Endothelial cell of umbilical vein (primary cell): Measurements from ENCODE around the gene MYL11. TPM values are rescaled to one million over a fixed set of nuclear protein-coding genes. Genes with fewer than 3 reads are reported as not detected.

ENCODE experiments used
- BruUV-seq: library from RNA; stranded (reverse); fragments of 400-500 nt; replicated peaks from 2 replicates; lab custom pipeline; 2021; lab: Mats Ljungman, UMichigan
- CTCF ChIA-PET: fragments of 300-600, 350-600 bp; sonication (Branson Sonifier 250); formaldehyde crosslinking; loops from one replicate; lab custom pipeline; 2021; ENCODE audit warnings: antibody characterized with exemption, inconsistent platforms; lab: Charles Lee
- POLR2A ChIA-PET: fragments of 300-600, 350-600 bp; sonication (Branson Sonifier 250); formaldehyde crosslinking; loops from one replicate; lab custom pipeline; 2021; ENCODE audit warnings: antibody characterized with exemption, inconsistent platforms; lab: Charles Lee
- DNase-seq: peaks from one replicate; pipeline ENCODE4 v3.0.0-alpha.2; 2011; ENCODE audit warnings: low read depth, low spot score
- FAIRE-seq: peaks from 2 replicates; lab custom pipeline; 2011; peaks lifted over from hg19 to GRCh38; lab: Jason Lieb, UNC
- H2AFZ ChIP-seq: 2 replicates; pipeline ENCODE4 v1.6.0; 2012; ENCODE audit warnings: low read depth, low read length, control low read depth, inconsistent platforms
- H3K27ac ChIP-seq: 2 replicates; pipeline ENCODE4 v1.5.1; 2011; ENCODE audit warnings: low read depth, mild to moderate bottlenecking, control low read depth, low read length, moderate library complexity; ENCODE audit not compliant: insufficient read depth
- H3K27me3 ChIP-seq, 2 experiments: 2 replicates each; pipeline versions ENCODE4 v1.6.0 to v1.6.1; 2011; ENCODE audit warnings: low read length in 2 of 2, mixed read lengths in 1 of 2; ENCODE audit not compliant: control insufficient read depth in 2 of 2, insufficient read depth in 2 of 2
- H3K36me3 ChIP-seq, 2 experiments: 2 replicates in 1 of 2; 3 replicates in 1 of 2; pipeline ENCODE4 v1.5.1; 2011; ENCODE audit warnings: low read length in 2 of 2, mild to moderate bottlenecking in 1 of 2, moderate library complexity in 1 of 2; ENCODE audit not compliant: control insufficient read depth in 2 of 2, insufficient read depth in 2 of 2; ENCODE audit errors: extremely low read depth in 1 of 2
- H3K4me1 ChIP-seq: 3 replicates; pipeline ENCODE4 v1.5.1; 2011; ENCODE audit warnings: mild to moderate bottlenecking, low read length; ENCODE audit not compliant: control insufficient read depth, insufficient read depth; ENCODE audit errors: extremely low read depth
- H3K4me2 ChIP-seq: 2 replicates; pipeline ENCODE4 v1.6.1; 2011; ENCODE audit warnings: low read length, control low read depth, mixed read lengths; ENCODE audit not compliant: insufficient read depth
- H3K4me3 ChIP-seq, 3 experiments: fragments of 200-600 bp in 1 of 3; sonication (generic), shearing (Covaris generic) in 1 of 3; replicated peaks in 1 of 3; 2 replicates each; pipeline ENCODE4 v1.5.1; 2011 to 2016; ENCODE audit warnings: control low read depth in 3 of 3, low read length in 3 of 3, mild to moderate bottlenecking in 2 of 3, inconsistent platforms in 1 of 3, low read depth in 1 of 3, moderate library complexity in 1 of 3; ENCODE audit not compliant: insufficient read depth in 1 of 3
- H3K79me2 ChIP-seq: 2 replicates; pipeline ENCODE4 v1.6.0; 2012; ENCODE audit warnings: low read length, inconsistent platforms; ENCODE audit not compliant: control insufficient read depth, insufficient read depth
- H3K9ac ChIP-seq: replicated peaks from 2 replicates; pipeline ENCODE3; 2011; ENCODE audit warnings: low read length, control low read depth; ENCODE audit not compliant: insufficient read depth; ENCODE audit errors: extremely low read depth
- H3K9me1 ChIP-seq: replicated peaks from 3 replicates; pipeline ENCODE4 v1.6.0; 2011; ENCODE audit warnings: mild to moderate bottlenecking, low read length; ENCODE audit not compliant: control insufficient read depth, insufficient read depth; ENCODE audit errors: extremely low read depth
- H3K9me3 ChIP-seq: replicated peaks from 2 replicates; pipeline ENCODE4 v1.5.1; 2012; ENCODE audit warnings: low read length, inconsistent platforms; ENCODE audit not compliant: control insufficient read depth, insufficient read depth
- H4K20me1 ChIP-seq: replicated peaks from 2 replicates; pipeline ENCODE3; 2011; ENCODE audit warnings: mild to moderate bottlenecking, low read length; ENCODE audit not compliant: control insufficient read depth, insufficient read depth; ENCODE audit errors: extremely low read depth
- CTCF ChIP-seq, 2 donors: IDR thresholded peaks; 1 replicate in 1 of 2; 2 replicates in 1 of 2; pipeline ENCODE4 v1.5.1; 2011; ENCODE audit warnings: low read length in 2 of 2, mild to moderate bottlenecking in 2 of 2, moderate library complexity in 2 of 2, control low read depth in 1 of 2, inconsistent platforms in 1 of 2, low read depth in 1 of 2; ENCODE audit not compliant: insufficient read depth in 1 of 2; ENCODE audit errors: extremely low read depth in 1 of 2
- EZH2 ChIP-seq: IDR thresholded peaks from 2 replicates; pipeline ENCODE4 v1.6.1; 2012; ENCODE audit warnings: borderline replicate concordance, low read depth, mild to moderate bottlenecking, moderate library complexity, low read length, inconsistent platforms; ENCODE audit not compliant: severe bottlenecking
- FOS ChIP-seq: IDR thresholded peaks from 2 replicates; pipeline ENCODE4 v1.6.1; 2011; ENCODE audit warnings: mild to moderate bottlenecking, low read length, moderate library complexity, borderline replicate concordance; ENCODE audit not compliant: insufficient read depth
- GATA2 ChIP-seq: IDR thresholded peaks from 2 replicates; pipeline ENCODE4 v1.7.0; 2011; ENCODE audit warnings: low read depth, mild to moderate bottlenecking, moderate library complexity, mixed read lengths, low read length; ENCODE audit not compliant: insufficient read length, insufficient read depth
- JUN ChIP-seq: IDR thresholded peaks from 2 replicates; pipeline ENCODE4 v1.6.1; 2011; ENCODE audit warnings: borderline replicate concordance, low read depth; ENCODE audit not compliant: insufficient read length, insufficient read depth
- MYC ChIP-seq: IDR thresholded peaks from one replicate; pipeline ENCODE4 v1.6.1; 2011; ENCODE audit warnings: mild to moderate bottlenecking, low read depth, low read length
- POLR2A ChIP-seq: IDR thresholded peaks from 2 replicates; pipeline ENCODE4 v1.6.1; 2012; ENCODE audit warnings: low read depth, mild to moderate bottlenecking, control low read depth, low read length
- POLR2AphosphoS5 ChIP-seq: IDR thresholded peaks from 2 replicates; pipeline ENCODE4 v1.6.1; 2012; ENCODE audit warnings: low read depth, mild to moderate bottlenecking, control low read depth, low read length, moderate library complexity; ENCODE audit not compliant: insufficient read depth
- dilution Hi-C: fragments of 300-500 bp; cut with MboI; formaldehyde crosslinking; loops from one replicate; pipeline ENCODE4 v1.15.0; 2019; ENCODE audit warnings: low sequenced_read_pairs; ENCODE audit not compliant: extremely low pct_ligation_motif_present
- intact Hi-C: fragments of 100-400 bp; cut with micrococcal nuclease; formaldehyde crosslinking; loops from one replicate; pipeline ENCODE4 v1.10.0; 2022
- polyA plus RNA-seq, 4 experiments: library from polyadenylated mRNA; depleted of rRNA in 3 of 4; stranded (reverse) in 3 of 4; unstranded in 1 of 4; fragments of >200 nt; gene quantifications; 2 replicates each; pipeline versions ENCODE4 v1.2.1 to v1.2.3, GENCODE V29; 2011 to 2012; ENCODE audit warnings: missing spikeins in 1 of 4
- total RNA-seq: library from RNA; stranded (reverse); gene quantifications from 2 replicates; pipeline ENCODE4 v1.2.3, GENCODE V29; 2021
- TF ChIP-seq, protein P1 (sequence below): IDR thresholded peaks from 2 replicates; pipeline ENCODE4 v1.6.1; 2011; ENCODE audit not compliant: insufficient read depth, insufficient read length

The MYL11 gene
- total and polyA plus RNA-seq, 2 donors (not counting 3 experiments of a cell fraction or from before 2014, with no cell fraction given): 1.3 TPM; not detected in 1

DNA sequence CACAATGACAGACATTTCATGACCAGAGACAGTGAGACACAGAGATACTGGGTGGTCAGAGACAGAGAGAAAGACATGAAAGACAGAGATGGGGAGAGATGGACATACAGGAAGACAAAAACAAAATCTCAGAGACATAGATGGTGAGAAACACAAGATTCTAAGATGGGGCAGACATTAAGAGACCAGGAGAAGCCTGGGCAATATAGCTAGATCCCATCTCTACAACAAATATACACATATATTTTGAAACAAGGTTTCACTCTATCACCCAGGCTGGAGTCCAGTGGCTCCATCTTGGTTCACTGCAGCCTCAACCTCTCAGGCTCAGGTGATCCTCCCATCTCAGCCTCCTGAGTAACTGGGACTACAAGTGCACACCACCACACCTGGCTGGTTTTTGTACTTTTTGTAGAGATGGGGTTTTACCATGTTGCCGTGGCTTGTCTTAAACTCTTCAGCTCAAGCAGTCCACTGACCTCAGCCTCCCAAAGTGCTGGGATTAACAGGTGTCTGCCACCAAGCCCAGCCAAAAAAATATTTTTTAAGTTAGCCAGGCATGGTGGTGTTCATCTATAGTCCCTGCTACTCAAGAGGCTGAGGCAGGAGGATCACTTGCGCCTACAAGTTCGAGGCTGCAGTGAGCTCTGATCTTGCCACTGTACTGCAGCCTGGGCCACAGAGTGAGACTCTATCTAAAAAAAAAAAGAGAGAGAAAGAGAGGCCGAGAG lies 5.6 kb downstream of the MYL11 start:
- TF ChIP-seq JUN: no peak
- TF ChIP-seq FOS: no peak
- TF ChIP-seq, protein P1, sequence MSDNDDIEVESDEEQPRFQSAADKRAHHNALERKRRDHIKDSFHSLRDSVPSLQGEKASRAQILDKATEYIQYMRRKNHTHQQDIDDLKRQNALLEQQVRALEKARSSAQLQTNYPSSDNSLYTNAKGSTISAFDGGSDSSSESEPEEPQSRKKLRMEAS: no peak
- no peak for TF ChIP-seq CTCF (IDR thresholded peaks at IDR 0.05; ENCODE audit: extremely low read depth in 1 of 2, insufficient read depth in 1 of 2, low read depth in 1 of 2, low read length in 2 of 2)
- no peak for TF ChIP-seq POLR2AphosphoS5
- TF ChIP-seq GATA2: no peak
- TF ChIP-seq POLR2A: no peak
- TF ChIP-seq EZH2: no peak
- no peak for TF ChIP-seq MYC
- dilution Hi-C loops (no loop called here), intact Hi-C loops (no loop called here)
- no peak overlapping the region for H3K9ac ChIP-seq
- CTCF ChIA-PET: interaction anchor here (1.3 kb wide), 1 partner anchor 16 kb away, joined by 3 read pairs; no protein-coding TSS in a partner anchor
- no peaks in the 10 kb centered on the region for H3K9me3 ChIP-seq
- H3K27ac ChIP-seq: no peak overlapping the region
- H3K4me2 ChIP-seq: no peak overlapping the region
- no peaks in the 10 kb centered on the region for H4K20me1 ChIP-seq
- H3K4me3 ChIP-seq: no peak overlapping the region
- H3K79me2 ChIP-seq: no peaks in the 10 kb centered on the region
- POLR2A ChIA-PET: no interaction called here
- FAIRE-seq (no peak), DNase-seq (no peak)
- peaks cover 12% of the 10 kb centered on the region for H3K4me1 ChIP-seq
- no peaks in the 10 kb centered on the region for H3K27me3 ChIP-seq
- no peaks in the 10 kb centered on the region for H3K9me1 ChIP-seq
- no peaks in the 10 kb centered on the region for H3K36me3 ChIP-seq
- no TSS peak for BruUV-seq
- H2AFZ ChIP-seq: no peak overlapping the region
